Fibroblast of skin of scalp (primary cell): ENCODE data around the gene PCED1B.
"Not testable (repeated sequence)": the region's sequence is repeated elsewhere in the genome, so short reads cannot be mapped to it uniquely, and the experiment has no call there.

Experiments
- DNase-seq: peaks from one replicate; pipeline ENCODE4 v3.0.0-alpha.2; 2013

Gene PCED1B

DNA sequence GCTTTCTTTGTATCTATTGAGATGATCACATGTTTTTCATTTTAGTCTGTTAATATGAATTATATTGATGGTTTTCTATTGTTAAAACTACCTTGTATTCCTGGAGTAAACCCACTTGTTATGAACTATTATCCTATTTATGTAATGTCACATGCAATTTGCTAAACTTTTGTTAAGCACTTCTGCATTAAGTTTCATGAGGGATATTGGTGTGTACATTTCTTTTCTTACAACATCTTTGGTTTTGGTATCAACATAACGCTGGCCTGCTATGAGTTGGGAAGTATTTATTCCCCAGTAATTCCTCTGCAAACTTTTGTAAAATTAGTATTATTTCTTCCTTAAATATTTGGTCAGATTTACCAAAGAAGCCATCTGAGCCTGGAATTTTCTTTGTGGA, 46.8 kb downstream of the PCED1B start:
- DNase-seq = no peak

DNA sequence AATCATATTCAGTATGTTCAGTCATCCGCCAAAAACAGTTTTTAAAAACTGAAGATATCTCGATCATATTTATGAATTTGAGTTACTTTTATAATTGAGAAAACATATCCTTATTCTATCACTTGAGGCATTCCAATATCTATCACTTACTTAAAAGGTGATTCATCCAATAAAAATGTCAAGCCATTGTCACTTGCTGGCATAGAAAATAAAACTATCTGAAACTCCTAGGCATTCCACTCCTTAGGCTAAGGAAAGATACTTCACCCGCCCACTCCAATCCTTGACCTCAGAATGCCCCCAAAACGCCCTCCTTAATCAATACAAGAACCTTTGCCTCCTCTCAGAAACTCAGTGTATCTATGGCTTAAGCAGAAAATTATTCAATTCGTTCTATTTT, 51.6 kb downstream of the PCED1B start:
- DNase-seq = no peak

DNA sequence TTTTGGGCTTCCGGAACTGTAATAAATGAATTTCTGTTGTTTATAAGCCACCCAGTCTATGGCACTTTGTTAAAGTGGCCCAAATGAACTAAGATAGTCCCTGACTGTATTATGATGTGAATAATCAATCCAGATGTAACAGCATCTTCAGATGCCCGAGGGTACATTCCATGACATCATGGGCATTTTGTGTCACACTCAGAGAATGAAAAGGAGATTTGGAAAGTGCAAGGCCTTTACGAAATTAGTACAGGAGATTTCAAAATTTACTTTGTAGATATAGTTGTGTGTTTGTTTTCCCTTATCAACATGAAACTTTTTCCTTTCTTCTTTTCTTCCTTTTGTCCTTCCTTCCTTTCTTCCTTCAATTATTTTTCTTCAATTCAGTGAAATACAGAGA, 54.6 kb downstream of the PCED1B start:
- no peak for DNase-seq

DNA sequence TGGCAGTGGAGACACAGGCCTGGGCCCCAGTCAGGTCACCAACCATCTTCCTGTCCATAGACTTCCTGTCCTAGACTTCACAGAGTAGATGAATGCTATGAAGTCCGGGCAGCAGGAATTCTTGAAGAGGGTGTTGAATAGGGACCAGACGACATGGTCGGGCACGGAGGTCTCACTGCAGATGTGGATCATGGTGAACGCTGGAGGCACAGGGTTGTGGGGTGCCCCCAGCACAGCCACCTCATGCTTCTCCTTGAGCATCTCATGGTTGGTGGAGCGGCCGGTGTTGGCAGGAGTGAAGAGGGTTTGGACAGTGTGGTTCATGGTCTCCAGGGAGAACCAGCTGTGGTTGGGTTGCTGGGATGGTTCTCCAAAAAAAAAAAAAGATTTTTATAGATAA, 56.2 kb downstream of the PCED1B start:
- no peak for DNase-seq

- DNase-seq = no peak
Measured at GRCh38 chr12:47139000-47139681, 59.7 kb downstream of the PCED1B start.

DNA sequence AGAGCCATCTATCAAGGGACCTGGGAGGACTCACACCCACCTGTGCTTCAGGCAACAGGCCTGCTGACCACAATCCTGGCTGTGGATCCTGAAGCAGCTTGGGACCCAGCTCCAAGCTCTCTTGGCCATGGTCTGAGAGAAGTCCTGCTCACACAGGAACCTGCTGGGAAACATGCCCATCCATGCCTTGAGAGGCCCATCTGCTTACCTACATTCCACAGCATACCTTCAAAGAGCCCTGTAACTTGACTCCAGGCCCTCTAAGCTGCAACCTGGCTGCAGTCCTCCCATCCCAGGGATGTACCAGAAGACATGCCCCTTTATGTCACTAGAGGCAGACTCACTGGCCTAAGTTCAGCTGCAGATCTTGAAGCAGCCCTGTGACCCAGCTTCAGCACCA, 62.0 kb downstream of the PCED1B start:
- DNase-seq = no peak

DNA sequence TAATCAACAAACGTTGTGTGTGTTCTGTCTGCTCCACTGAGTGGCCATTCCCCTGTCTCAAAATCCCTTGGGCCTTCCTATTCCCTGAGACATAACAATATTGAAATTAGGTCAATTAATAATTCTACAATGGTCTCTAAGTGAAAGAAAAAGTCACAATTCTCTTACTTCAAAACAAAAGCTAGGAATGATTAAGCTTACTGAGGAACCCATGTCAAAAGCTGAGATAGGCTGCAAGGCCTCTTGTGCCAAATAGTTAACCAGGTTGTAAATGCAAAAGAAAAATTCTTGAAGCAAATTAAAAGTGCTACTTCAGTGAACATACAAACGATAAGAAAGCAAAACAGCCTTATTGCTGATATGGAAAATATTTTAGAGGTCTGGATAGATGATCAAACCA, 65.3 kb downstream of the PCED1B start:
- no peak for DNase-seq

GRCh38 chr12:47145188-47145587, 65.8 kb downstream of the PCED1B start:
- DNase-seq = no peak

GRCh38 chr12:47147739-47148138, 68.3 kb downstream of the PCED1B start:
- peak; percentile 75 for DNase-seq

GRCh38 chr12:47149146-47149545, 69.7 kb downstream of the PCED1B start:
- DNase-seq = no peak

DNA sequence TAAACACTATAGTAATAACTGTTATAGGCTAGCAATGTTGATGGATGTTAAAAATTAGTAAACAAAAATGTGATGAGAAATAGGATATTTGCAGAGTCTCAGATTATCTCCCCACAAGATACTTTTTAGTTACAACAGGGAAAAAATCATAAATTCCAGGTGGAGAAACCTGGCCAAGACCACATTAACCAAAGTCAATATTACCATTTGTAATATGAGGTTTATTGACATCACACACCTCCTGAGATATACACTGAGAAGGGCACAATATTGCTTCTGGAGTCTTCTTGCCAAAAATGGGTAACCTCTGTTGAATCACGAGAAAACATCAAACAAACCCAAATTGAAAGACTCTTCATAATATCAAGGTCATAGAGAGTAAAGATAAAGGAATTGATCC, 72.7 kb downstream of the PCED1B start:
- no peak for DNase-seq

DNA sequence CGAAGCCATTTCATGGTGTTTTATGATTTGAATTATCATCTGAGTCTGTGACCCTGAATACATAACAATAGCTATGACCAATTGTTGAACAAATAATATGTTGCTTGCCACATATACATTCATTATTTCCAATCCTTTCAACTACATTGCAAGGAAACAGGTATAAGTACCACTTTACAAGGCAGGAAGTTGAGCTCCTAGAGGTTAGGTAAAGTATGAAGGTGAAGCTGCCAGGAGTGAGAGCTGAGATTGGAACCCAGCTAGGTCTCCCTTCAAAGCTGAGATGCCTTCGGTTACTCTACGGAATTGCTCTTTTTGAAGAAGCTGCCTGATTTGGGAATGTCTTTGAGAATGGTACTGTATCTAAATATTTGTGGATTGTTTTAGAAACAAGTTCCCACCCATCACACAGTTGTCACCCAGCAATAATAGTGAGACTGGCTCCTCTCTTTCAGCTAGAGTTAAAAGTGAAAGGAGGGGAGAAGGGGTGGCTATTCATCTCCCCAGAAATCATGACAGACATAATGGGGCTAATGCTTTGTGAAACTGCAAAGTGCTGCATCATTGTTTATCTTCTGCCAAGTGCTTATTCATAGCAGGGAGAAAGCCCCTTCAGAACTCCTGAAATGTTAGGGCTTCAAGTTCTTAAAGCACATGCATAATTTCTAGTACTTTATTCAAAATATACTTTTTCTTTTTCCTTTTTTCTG, 76.2 kb downstream of the PCED1B start:
- peak; percentile 21 for DNase-seq

GRCh38 chr12:47156167-47156736, 76.8 kb downstream of the PCED1B start:
- peak; percentile 11 for DNase-seq

GRCh38 chr12:47158792-47159191, 79.4 kb downstream of the PCED1B start:
- no peak for DNase-seq

DNA sequence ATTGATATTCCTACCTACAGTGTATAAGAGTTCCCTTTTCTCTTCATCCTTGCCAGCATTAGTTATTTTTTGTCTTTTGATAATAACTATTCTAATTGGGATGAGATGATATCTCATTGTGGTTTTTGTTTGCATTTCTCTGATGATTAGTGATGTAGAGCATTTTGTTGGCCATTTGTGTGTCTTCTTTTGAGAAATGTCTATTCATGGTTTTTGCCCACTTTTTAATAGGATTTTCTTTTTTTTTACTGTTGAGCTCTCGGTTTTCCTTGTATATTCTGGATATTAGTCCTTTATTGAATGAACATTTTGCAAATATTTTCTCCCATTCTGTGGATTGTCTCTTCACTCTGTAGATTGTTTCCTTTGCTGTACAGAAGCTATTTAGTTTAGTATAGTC, 79.9 kb downstream of the PCED1B start:
- DNase-seq = no peak

DNA sequence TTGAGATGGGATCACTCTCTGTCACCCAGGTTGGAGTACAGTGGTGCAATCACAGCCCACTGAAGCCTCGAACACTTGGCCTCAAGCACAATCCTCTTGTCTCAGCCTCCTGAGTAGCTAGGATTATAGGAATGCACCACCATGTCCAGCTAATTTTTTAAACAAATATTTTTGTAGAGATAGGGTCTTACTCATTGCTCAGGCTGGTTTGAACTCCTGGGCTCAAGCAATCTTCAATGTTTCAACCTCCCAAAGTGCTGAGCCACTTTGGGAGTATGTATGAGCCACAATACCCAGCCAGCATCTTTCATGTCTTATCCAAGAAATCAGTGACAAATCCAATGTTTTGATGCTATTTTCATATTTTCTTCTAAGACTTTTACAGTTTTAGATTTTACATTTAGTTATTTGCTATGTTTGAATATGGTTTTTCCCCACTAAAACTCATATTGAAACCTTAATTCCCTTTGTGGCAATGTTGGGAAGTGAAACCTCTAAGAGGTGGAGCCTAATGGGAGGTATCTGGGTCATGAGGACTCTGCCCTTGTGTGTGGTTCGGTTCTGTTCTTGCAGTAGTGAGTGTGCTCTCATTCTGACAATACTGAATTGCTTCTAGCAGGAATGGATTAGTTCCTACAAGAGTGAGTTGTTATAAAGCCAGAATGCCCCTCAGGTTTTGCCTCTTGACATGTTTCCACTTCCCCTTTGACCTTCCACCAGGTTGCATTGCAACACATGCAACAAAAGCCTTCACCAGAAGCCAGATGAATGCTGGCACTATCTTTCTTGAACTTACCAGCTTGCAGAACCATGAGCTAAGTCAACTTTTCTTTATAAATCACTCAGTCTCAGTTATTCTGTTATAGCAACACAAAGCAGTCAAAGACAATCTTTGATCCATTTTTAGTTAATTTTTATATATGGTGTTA, 81.2 kb downstream of the PCED1B start:
- peak; percentile 14 for DNase-seq

- DNase-seq = no peak
Measured at GRCh38 chr12:47164116-47164515, 84.7 kb downstream of the PCED1B start.

GRCh38 chr12:47164724-47165439, 85.5 kb downstream of the PCED1B start:
- DNase-seq = no peak

DNA sequence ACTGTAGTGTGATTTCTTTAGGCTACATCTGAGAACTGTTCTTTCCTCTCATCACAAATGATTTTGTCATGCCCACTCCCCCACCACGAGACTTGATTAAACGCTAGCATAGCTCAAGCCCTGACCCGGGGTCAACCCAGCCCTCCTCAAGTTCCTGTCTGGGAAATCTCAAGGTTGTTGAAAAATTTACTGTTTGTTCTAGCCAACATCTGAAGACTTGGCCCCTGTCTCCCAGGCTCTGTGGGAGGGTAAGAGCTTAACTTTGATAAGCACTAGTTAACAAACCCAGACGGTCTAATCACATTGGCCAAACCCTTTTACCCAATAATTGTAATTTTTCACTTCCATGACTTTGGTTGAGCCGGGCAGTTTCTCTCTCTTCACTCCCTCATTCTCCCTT, 86.5 kb downstream of the PCED1B start:
- DNase-seq = no peak

DNA sequence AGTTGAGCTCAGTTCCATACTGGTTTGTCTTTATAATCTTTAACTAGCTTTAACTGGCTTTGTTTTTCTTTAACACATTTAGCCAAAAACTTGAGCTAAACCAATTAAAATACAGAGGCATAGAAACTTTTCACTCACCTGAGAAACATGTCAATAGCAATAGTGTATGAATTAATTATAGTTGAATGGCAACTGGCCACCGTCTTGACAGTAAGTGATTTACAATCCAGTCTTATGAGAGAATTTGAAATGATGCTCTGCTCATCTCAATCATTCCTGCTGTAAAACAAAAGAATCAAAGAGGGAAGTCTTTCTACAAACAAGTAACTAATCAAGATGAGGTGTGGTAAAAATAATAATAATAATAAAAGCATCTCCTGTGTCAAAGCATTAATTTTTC, 86.9 kb downstream of the PCED1B start:
- no peak for DNase-seq

GRCh38 chr12:47170281-47170680, 90.9 kb downstream of the PCED1B start:
- DNase-seq = not testable (repeated sequence)

GRCh38 chr12:47178014-47178413, 98.6 kb downstream of the PCED1B start:
- DNase-seq = no peak
